Measurements from ENCODE around the gene CAMTA1.

CAMTA1 gene

GRCh38 chr1:7781923-7782495, 996.8 kb downstream of the CAMTA1 start:
- DNase-seq (ENCODE audit: low read depth) = peak; percentile 48
- no peak overlapping the region for H3K4me3 ChIP-seq (ENCODE audit: low read depth, low read length)
- no peak for TF ChIP-seq CTCF (IDR thresholded peaks at IDR 0.05; ENCODE audit: insufficient read depth, low read depth, low read length, missing control alignments)

GRCh38 chr1:7783178-7783711, 998.0 kb downstream of the CAMTA1 start:
- TF ChIP-seq CTCF (IDR thresholded peaks at IDR 0.05; ENCODE audit: insufficient read depth, low read depth, low read length, missing control alignments) = no peak
- peak overlapping the region; percentile 60 for H3K4me3 ChIP-seq (ENCODE audit: low read depth, low read length)
- peak; percentile 68 for DNase-seq (ENCODE audit: low read depth)

GRCh38 chr1:7783826-7784491, 998.7 kb downstream of the CAMTA1 start, which contains the start of gene PER3:
Gene PER3 (plus strand): TSS chr1:7784291. CDS start chr1:7784878, 587 bp downstream.
- H3K4me3 ChIP-seq (ENCODE audit: low read depth, low read length) = peak within 1 kb of the TSS; percentile 60
- peak; percentile 96 for DNase-seq (ENCODE audit: low read depth)

GRCh38 chr1:7784492-7785071, 999.3 kb downstream of the CAMTA1 start:
- TF ChIP-seq CTCF (IDR thresholded peaks at IDR 0.05; ENCODE audit: insufficient read depth, low read depth, low read length, missing control alignments) = no peak
- peak overlapping the region; percentile 21; the same call in 1 of the 2 replicates for H3K4me3 ChIP-seq (ENCODE audit: low read depth, low read length)
- DNase-seq (ENCODE audit: low read depth) = peak; percentile 13

More at GRCh38 chr1:7783826-7784491, 998.7 kb downstream of the CAMTA1 start, which contains the start of gene PER3:
- TF ChIP-seq CTCF (IDR thresholded peaks at IDR 0.05; ENCODE audit: insufficient read depth, low read depth, low read length, missing control alignments) = no peak

GRCh38 chr1:7785108-7785507, 999.9 kb downstream of the CAMTA1 start:
- DNase-seq (ENCODE audit: low read depth) = no peak
- no peak overlapping the region for H3K4me3 ChIP-seq (ENCODE audit: low read depth, low read length)
- no peak for TF ChIP-seq CTCF (IDR thresholded peaks at IDR 0.05; ENCODE audit: insufficient read depth, low read depth, low read length, missing control alignments)

GRCh38 chr1:7786795-7787194, 1001.5 kb downstream of the CAMTA1 start:
- no peak overlapping the region for H3K4me3 ChIP-seq (ENCODE audit: low read depth, low read length)
- no peak for TF ChIP-seq CTCF (IDR thresholded peaks at IDR 0.05; ENCODE audit: insufficient read depth, low read depth, low read length, missing control alignments)
- no peak for DNase-seq (ENCODE audit: low read depth)

Measured in GM12865 (cell line).